Stimulated activated CD4-positive, alpha-beta T cell treated with anti-CD3 and anti-CD28 coated beads, TNF-alpha, amount 100 ng/mL, for 48 hours (primary cell): ENCODE measurements around the gene AP1AR.
"Not testable (repeated sequence)": the region's sequence is repeated elsewhere in the genome, so short reads cannot be mapped to it uniquely, and the experiment has no call there.

ENCODE experiments used
- DNase-seq, 3 donors: peaks; one replicate each; pipeline ENCODE4 v3.0.0-alpha.2; 2020; ENCODE audit warnings: low read depth in 3 of 3

The AP1AR gene

GRCh38 chr4:112231779-112232713, at the start of gene AP1AR:
Gene AP1AR (plus strand): TSS chr4:112231787. CDS start chr4:112232092, 305 bp downstream.
- DNase-seq = peak; percentile 55 to 72 (median 60)

DNA sequence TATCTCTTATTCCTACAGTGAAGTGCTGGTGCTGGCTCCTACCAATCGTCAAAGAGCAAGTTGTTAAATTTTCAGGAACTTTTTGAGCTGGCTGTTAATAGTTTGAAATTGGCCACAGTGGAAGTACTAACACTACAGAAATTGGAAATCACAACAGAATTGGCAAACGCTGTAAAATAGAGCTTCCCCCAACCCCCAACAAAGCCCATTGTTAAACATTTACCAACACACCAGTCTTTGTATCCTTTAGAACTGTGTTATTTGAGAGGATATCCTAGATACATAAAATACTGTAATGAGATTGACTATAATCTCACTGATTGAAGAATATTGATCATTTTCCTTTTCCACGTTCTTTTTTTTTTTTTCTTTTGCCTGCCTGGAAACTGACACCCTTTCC, 49.0 kb upstream of the AP1AR start:
- DNase-seq = no peak

DNA sequence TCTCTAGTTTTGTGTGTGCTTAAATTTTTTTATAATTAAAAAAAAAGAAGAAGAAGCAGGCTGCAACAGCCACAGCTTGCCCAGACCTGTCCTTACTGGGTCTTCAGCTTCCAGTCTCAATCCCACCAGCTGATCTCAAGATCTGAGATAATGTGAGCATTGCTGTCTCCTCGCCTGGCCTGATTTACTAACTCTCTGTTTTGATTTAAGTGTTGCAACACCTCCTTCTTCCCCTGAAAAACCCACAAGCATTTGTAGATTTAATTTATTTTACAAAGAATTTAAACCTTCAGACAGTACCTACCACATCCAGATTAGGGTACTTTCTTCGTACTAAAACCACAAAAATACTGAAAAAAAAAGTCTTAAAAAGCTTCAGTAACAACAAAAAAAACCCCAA, 48.3 kb upstream of the AP1AR start:
- no peak for DNase-seq

DNA sequence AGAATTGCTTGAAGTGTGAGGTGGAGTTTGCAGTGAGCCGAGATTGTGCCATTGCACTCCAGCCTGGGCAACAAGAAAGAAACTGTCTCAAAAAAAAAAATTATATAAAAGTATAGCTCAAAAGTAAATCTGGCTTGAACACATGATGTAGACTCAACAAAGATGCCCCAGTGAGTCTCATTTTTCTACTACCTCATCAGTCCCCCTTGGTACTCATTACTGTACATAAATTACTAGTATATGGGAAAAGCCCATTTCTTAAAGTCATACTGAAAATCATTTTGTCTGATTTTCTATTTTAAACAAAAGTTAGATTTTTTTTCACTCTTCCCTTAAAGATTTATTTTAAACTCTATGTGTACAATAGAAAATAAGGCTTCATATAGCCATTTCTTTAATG, 47.1 kb upstream of the AP1AR start:
- DNase-seq = no peak

DNA sequence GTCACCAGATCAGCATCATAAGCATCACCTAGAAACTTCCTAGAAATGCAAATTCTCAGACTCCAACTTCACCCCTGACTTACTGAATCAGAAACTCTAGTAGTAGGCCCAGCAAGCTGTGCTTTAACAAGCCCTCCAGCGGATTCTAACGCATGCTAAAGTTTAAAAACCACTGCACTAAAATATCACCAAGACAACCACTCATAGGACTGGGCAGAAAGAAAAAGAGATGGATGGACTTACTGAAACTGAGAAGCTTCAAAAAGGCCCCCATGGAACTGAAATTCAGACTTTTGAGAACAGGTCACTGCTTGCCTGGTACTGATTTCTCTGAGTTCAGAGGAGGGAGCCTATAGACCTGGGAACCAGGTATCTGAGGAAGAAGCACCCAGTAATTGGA, 46.3 kb upstream of the AP1AR start:
- no peak for DNase-seq

GRCh38 chr4:112185740-112186670, 45.6 kb upstream of the AP1AR start:
- no peak for DNase-seq

GRCh38 chr4:112189754-112190153, 41.8 kb upstream of the AP1AR start:
- no peak for DNase-seq

DNA sequence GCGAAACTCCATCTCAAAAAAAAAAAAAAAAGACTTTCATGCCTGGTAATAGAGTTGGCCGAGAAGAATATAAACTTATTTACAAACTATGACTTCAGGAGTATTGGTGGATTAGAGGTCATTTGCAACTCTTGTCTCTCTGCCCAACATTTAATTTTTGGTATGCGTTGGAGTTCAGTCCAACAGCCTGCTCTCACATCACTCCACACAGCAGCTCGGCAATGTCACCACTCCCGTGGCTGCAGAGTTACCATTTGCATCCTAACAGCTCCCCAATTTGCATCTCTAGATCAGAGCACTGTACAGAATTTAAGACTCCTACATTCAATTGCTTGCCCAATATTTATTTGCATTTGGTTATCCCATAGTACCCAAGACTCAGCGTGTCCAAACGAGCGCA, 40.9 kb upstream of the AP1AR start:
- no peak for DNase-seq

DNA sequence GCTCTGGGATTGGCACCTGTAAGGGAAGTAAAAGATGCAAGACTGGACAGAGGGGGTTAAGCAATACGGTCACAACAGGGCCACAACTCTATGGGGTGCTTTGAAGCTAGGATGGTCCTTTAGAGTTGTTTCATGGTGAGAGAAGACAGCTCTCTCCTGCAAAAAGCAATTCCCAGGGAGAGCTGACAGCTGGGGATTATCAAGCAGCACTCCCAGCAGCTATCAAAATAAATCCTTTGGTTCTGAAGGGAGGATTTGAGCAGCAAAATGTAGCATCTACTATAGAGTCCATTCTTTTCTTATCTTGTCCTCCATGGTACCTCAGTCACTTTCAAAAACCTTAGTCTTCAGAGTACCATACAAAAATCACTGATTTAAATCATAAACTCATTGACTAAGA, 35.1 kb upstream of the AP1AR start:
- no peak for DNase-seq

- DNase-seq = no peak
These were observed 32.5 kb upstream of the AP1AR start for GRCh38 chr4:112199041-112199440.

DNA sequence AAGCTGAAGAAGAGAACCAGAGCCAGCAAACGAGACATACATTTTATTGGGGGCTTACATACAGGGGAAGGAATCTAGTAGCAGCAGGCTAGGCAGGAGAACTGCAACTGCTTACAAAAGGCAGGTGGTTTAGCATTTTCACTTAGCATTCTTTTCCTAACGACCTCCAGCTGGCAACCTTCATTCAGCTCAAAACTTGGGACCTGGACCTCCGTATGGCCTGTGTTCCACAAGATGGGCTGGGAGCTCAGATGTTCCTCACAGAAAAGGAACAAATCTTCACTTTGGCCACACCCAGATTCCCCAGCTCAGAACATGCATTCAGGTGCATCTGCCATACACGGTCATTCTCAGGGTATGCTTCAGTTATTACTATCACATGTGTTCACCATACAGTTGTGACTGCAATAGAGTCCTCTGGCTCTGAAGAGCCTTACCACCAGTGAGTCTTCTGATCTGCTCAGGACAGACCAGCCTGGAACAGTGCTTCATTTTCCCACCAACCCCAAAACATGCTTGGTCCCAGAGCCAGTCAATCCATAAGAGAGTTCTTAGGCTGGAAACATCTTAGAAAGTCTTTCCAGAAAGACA, 29.6 kb upstream of the AP1AR start:
- DNase-seq = no peak

DNA sequence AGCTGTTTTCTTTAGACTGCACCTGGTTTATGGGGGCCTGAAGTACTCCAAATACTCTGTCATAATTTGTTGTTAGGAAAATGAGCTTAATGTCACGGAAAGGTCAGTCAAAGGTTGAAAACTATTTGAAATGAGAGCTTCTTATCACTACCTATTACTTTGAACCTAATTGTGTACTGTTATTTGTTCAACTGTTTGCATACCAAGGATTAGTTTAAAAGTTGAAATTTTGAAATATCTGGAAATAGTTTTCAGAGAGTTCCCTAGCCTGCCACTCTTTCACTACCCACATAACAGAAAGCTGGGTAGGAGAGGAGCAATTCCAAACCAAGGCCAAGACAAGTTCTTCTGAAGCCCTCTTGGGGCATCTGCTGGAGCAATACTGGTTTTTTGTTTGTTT, 28.0 kb upstream of the AP1AR start:
- DNase-seq = no peak

GRCh38 chr4:112206431-112206830, 25.2 kb upstream of the AP1AR start:
- no peak for DNase-seq

DNA sequence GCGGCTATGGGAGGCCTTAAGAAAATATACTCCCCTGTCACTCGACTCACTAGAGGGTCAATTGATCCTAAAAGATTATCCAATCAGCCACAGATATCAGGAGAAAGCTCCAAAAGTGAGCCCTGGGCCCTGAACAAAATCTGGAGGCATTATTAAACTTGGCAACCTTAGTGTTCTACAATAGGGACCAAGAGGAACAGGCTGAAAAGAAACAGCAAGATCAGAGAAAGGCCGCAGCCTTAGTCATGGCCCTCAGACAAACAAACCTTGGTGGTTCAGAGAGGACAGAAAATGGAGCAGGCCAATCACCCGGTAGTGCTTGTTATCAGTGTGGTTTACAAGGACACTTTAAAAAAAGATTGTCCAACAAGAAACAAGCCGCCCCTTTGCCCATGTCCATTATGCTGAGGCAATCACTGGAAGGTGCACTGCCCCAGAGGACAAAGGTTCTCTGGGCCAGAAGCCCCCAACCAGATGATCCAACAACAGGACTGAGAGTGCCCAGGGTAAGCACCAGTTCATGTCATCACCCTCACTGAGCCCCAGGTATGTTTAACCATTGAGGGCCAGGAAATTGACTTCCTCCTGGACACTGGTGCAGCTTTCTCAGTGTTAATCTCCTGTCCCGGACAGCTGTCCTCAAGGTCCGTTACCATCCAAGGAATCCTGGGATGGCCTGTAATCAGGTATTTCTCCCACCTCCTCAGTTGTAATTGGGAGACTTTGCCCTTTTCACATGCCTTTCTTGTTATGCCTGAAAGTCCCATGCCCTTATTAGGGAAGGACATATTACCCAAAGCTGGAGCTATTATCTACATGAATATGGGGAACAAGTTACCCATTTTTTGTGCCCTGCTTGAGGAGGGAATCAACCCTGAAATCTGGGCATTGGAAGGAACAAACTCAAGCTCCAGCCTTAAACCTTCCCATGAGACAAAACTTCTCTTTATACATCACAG, 23.2 kb upstream of the AP1AR start:
- DNase-seq = not testable (repeated sequence)

GRCh38 chr4:112210777-112211176, 20.8 kb upstream of the AP1AR start:
- no peak for DNase-seq

GRCh38 chr4:112213091-112213490, 18.5 kb upstream of the AP1AR start:
- DNase-seq = no peak

GRCh38 chr4:112213856-112214255, 17.7 kb upstream of the AP1AR start:
- no peak for DNase-seq

- DNase-seq = no peak
These were observed 17.0 kb upstream of the AP1AR start for GRCh38 chr4:112214390-112215264.

GRCh38 chr4:112219826-112220366, 11.7 kb upstream of the AP1AR start:
- DNase-seq = no peak
